Retinal pigment epithelial cell (primary cell): ENCODE measurements around the gene SRSF1.

Source experiments
- DNase-seq: peaks from one replicate; pipeline ENCODE4 v3.0.0-alpha.2; 2010; ENCODE audit warnings: low read depth
- H3K4me3 ChIP-seq: 2 replicates; pipeline ENCODE4 v1.5.1; 2011; ENCODE audit warnings: mild to moderate bottlenecking, low read length, control low read depth, moderate library complexity
- CTCF ChIP-seq: conservative IDR thresholded peaks from 2 replicates; pipeline ENCODE4 v1.5.1; 2011; ENCODE audit warnings: low read depth, low read length, control low read depth, inconsistent platforms

The SRSF1 gene

GRCh38 chr17:58006924-58007780 is at the start of gene SRSF1:
Gene SRSF1 (minus strand): TSS chr17:58007246. CDS start chr17:58007137, 109 bp downstream.
- TF ChIP-seq CTCF, result no peak
- peak; percentile 91 for DNase-seq
- peak within 1 kb of the TSS; percentile 94 for H3K4me3 ChIP-seq

GRCh38 chr17:58056476-58056875 is 49.4 kb upstream of the SRSF1 start:
- no peak overlapping the region for H3K4me3 ChIP-seq
- no peak for TF ChIP-seq CTCF
- no peak for DNase-seq

- no peak for DNase-seq
- H3K4me3 ChIP-seq, result no peak overlapping the region
- TF ChIP-seq CTCF, result no peak
These were observed 47.6 kb upstream of the SRSF1 start for GRCh38 chr17:58054641-58055040.

GRCh38 chr17:58052945-58053715 is 46.1 kb upstream of the SRSF1 start:
- H3K4me3 ChIP-seq, result no peak overlapping the region
- no peak for TF ChIP-seq CTCF
- DNase-seq, result no peak

- DNase-seq, result no peak
- no peak for TF ChIP-seq CTCF
- no peak overlapping the region for H3K4me3 ChIP-seq
These were observed 45.4 kb upstream of the SRSF1 start for GRCh38 chr17:58052407-58052806.

- no peak for TF ChIP-seq CTCF
- H3K4me3 ChIP-seq, result no peak overlapping the region
- no peak for DNase-seq
These were observed 44.4 kb upstream of the SRSF1 start for GRCh38 chr17:58051468-58051867.
